NCI-H2107 treated with DMSO at 0.1 percent for 48 hours (cell line): ENCODE data around the gene CCNYL1.

Experiments used
- DNase-seq: peaks from one replicate; lab custom pipeline; 2025; ENCODE audit not compliant: unreplicated experiment; lab: John Stamatoyannopoulos, UW

The CCNYL1 gene

GRCh38 chr2:207765547-207765946 is 54.1 kb downstream of the CCNYL1 start:
- no peak for DNase-seq

- no peak for DNase-seq
Measured at GRCh38 chr2:207766041-207766551, 54.7 kb downstream of the CCNYL1 start.

- DNase-seq = no peak
Measured at GRCh38 chr2:207766697-207767460, 55.4 kb downstream of the CCNYL1 start.

- DNase-seq = no peak
Measured at GRCh38 chr2:207767461-207768167, 56.2 kb downstream of the CCNYL1 start.

GRCh38 chr2:207768168-207768865 is 56.9 kb downstream of the CCNYL1 start:
- DNase-seq = no peak

GRCh38 chr2:207768866-207769596 is 57.6 kb downstream of the CCNYL1 start:
- DNase-seq = no peak

- no peak for DNase-seq
Measured at GRCh38 chr2:207770602-207771404, 59.4 kb downstream of the CCNYL1 start.

- no peak for DNase-seq
Measured at GRCh38 chr2:207771421-207771820, 60.0 kb downstream of the CCNYL1 start.

- DNase-seq = no peak
Measured at GRCh38 chr2:207772081-207772843, 60.8 kb downstream of the CCNYL1 start.

GRCh38 chr2:207772844-207773205 is 61.4 kb downstream of the CCNYL1 start:
- DNase-seq = no peak

GRCh38 chr2:207775473-207775872 is 64.0 kb downstream of the CCNYL1 start:
- DNase-seq = no peak

GRCh38 chr2:207777124-207777523 is 65.7 kb downstream of the CCNYL1 start:
- DNase-seq = no peak

GRCh38 chr2:207778298-207778882 is 67.0 kb downstream of the CCNYL1 start:
- DNase-seq = no peak

- DNase-seq = no peak
Measured at GRCh38 chr2:207779523-207779922, 68.1 kb downstream of the CCNYL1 start.

- no peak for DNase-seq
Measured at GRCh38 chr2:207782238-207783030, 71.0 kb downstream of the CCNYL1 start.

GRCh38 chr2:207783514-207783913 is 72.1 kb downstream of the CCNYL1 start:
- DNase-seq = no peak

GRCh38 chr2:207784898-207785297 is 73.5 kb downstream of the CCNYL1 start:
- DNase-seq = no peak

- DNase-seq = no peak
Measured at GRCh38 chr2:207787017-207787416, 75.6 kb downstream of the CCNYL1 start.
